Kidney (tissue), 14 donors: ENCODE measurements around the gene TIMM29. TPM values are rescaled to one million over a fixed set of nuclear protein-coding genes. Genes with fewer than 3 reads are reported as not detected.

ENCODE experiments used
- DNase-seq, 5 donors: peaks; one replicate each; pipeline ENCODE4 v3.0.0-alpha.2; 2013 to 2020
- FAIRE-seq: peaks from 2 replicates; lab custom pipeline; 2012; peaks lifted over from hg19 to GRCh38; lab: Jason Lieb, UNC
- H3K27ac ChIP-seq, 2 donors: one replicate each; pipeline ENCODE4 v1.7.0; 2013; ENCODE audit warnings: low read depth in 2 of 2, low read length in 2 of 2, inconsistent platforms in 1 of 2
- H3K27me3 ChIP-seq: one replicate; pipeline ENCODE4 v1.7.1; 2013; ENCODE audit warnings: low read length, inconsistent platforms; ENCODE audit not compliant: control insufficient read depth, insufficient read depth
- H3K36me3 ChIP-seq, 3 donors: one replicate each; pipeline versions ENCODE4 v1.7.0 to v1.7.1; 2013; ENCODE audit warnings: low read length in 3 of 3, control low read depth in 1 of 3, inconsistent platforms in 1 of 3; ENCODE audit not compliant: insufficient read depth in 3 of 3, control insufficient read depth in 2 of 3
- H3K4me1 ChIP-seq, 3 donors: one replicate each; pipeline versions ENCODE4 v1.7.0 to v1.7.1; 2013; ENCODE audit warnings: low read length in 3 of 3, inconsistent platforms in 1 of 3, low read depth in 1 of 3; ENCODE audit not compliant: control insufficient read depth in 2 of 3, insufficient read depth in 2 of 3
- H3K4me3 ChIP-seq, 3 donors: one replicate each; pipeline versions ENCODE4 v1.7.0 to v1.8.1; 2013; ENCODE audit warnings: low read length in 3 of 3, control low read depth in 1 of 3, inconsistent platforms in 1 of 3
- H3K9ac ChIP-seq, 3 donors: one replicate each; pipeline versions ENCODE4 v1.7.0 to v1.7.1; 2013; ENCODE audit warnings: low read length in 3 of 3, control low read depth in 1 of 3, inconsistent platforms in 1 of 3
- H3K9me3 ChIP-seq, 3 donors: one replicate each; pipeline versions ENCODE4 v1.7.0 to v1.7.1; 2013; ENCODE audit warnings: low read length in 3 of 3, control low read depth in 1 of 3, inconsistent platforms in 1 of 3; ENCODE audit not compliant: control insufficient read depth in 2 of 3, insufficient read depth in 1 of 3
- intact Hi-C: fragments of 100-400 bp; cut with DNase I; formaldehyde crosslinking; loops from one replicate; pipeline ENCODE4 v1.11.1; 2022
- polyA plus RNA-seq: library from polyadenylated mRNA; stranded (reverse); fragments of 350-450 nt; fragmentation: Illumina TruSeq; extraction: RNeasy Lipid Tissue Mini Kit (QIAGEN cat#74804); gene quantifications from one replicate; pipeline ENCODE4 v1.2.3, GENCODE V29; 2014; ENCODE audit warnings: low read depth, low replicate concordance; ENCODE audit not compliant: insufficient read depth
- total RNA-seq: library from RNA; stranded (reverse); fragmentation: NEBNext Ultra II Directional; extraction: Animal tissue kit (Norgen Biotek cat#: 25700); gene quantifications from one replicate; pipeline ENCODE4 v1.2.1, GENCODE V29; 2021
- TF ChIP-seq, protein P1 (sequence below): IDR thresholded peaks from 3 replicates; pipeline ENCODE4 v1.5.1; 2012; ENCODE audit warnings: mild to moderate bottlenecking, moderate library complexity, borderline replicate concordance; ENCODE audit not compliant: insufficient read depth; ENCODE audit errors: extremely low read depth
- donor health status: control.
- donor health status: control.
- donor health status: control.
- donor health status: control.
- donor health status: control.
- donor health status: DM: yes; HTN: yes; CAD: no.
- donor health status: Normal renal cell carcinoma (clear cell type).

TIMM29 gene
- total and polyA plus RNA-seq, 2 donors from 2014 or later = 16.8 to 21.7 TPM

DNA sequence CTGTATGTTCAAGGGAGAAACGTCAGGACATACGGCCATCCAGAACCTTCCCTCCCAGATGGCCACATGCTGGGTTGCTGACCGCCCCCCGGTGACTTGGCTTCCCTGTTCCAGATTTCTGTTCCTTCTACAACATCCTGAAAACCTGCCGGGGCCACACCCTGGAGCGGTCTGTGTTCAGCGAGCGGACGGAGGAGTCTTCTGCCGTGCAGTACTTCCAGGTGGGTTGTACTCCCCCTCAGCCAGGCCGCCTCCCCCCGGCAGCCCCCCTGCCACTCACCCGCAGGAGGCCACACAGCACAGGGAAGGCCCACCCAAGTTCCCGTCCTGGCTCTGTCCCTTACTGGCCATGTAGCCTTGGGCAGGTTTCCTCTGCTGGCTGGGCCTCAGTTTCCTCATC, 20.7 kb upstream of the TIMM29 start:
- peaks cover 2 to 22% (median 9%) of the 10 kb centered on the region in 3 donors for H3K36me3 ChIP-seq
- H3K27ac ChIP-seq = no peak overlapping the region
- DNase-seq (no peak), FAIRE-seq (no peak)
- intact Hi-C loops = no loop called here
- H3K9ac ChIP-seq = no peak overlapping the region
- no peak overlapping the region for H3K4me3 ChIP-seq
- no peaks in the 10 kb centered on the region for H3K9me3 ChIP-seq
- TF ChIP-seq, protein P1, sequence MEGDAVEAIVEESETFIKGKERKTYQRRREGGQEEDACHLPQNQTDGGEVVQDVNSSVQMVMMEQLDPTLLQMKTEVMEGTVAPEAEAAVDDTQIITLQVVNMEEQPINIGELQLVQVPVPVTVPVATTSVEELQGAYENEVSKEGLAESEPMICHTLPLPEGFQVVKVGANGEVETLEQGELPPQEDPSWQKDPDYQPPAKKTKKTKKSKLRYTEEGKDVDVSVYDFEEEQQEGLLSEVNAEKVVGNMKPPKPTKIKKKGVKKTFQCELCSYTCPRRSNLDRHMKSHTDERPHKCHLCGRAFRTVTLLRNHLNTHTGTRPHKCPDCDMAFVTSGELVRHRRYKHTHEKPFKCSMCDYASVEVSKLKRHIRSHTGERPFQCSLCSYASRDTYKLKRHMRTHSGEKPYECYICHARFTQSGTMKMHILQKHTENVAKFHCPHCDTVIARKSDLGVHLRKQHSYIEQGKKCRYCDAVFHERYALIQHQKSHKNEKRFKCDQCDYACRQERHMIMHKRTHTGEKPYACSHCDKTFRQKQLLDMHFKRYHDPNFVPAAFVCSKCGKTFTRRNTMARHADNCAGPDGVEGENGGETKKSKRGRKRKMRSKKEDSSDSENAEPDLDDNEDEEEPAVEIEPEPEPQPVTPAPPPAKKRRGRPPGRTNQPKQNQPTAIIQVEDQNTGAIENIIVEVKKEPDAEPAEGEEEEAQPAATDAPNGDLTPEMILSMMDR = no peak
- H3K4me1 ChIP-seq = peaks cover 0 to 4% (median 0%) of the 10 kb centered on the region in 3 donors
- no peaks in the 10 kb centered on the region for H3K27me3 ChIP-seq

DNA sequence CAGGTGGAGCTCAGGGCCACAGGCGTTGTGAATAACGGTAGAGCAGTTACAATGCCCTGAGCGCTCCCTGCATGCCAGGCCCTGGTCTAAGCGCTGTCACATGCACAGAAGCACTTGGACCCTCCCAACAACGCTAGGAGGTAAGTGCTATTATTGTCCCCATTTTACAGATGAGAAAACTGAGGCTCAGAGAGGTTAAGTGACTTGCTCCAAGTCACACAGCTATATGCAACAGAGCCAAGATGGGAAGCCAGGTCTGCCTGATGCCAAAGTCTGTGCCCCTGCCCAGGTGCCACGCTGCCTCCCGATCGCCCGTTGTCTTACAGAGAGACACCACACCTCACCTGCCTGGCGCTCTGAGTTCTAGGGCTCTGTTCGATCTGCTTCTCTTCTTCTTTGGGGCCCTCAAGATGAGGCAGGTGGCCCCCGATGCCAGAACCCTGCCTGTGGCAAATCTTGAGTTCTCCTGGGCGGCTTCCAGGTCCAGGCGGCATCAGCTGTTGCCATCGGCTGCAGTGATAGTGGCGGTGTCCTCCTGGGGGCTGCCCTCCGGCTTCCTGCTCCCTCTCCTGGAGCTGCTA, 20.1 kb upstream of the TIMM29 start:
- Histone ChIP-seq H3K27me3 (no peaks in the 10 kb centered on the region), H3K36me3 (peaks cover 2 to 22% (median 9%) of the 10 kb centered on the region in 3 donors), H3K9ac (no peak overlapping the region), H3K4me1 (peaks cover 0 to 4% (median 0%) of the 10 kb centered on the region in 3 donors), H3K27ac (no peak overlapping the region), H3K4me3 (no peak overlapping the region), H3K9me3 (no peaks in the 10 kb centered on the region)
- DNase-seq = no peak
- intact Hi-C loops = no loop called here
- TF ChIP-seq, protein P1 = no peak
- FAIRE-seq = no peak

DNA sequence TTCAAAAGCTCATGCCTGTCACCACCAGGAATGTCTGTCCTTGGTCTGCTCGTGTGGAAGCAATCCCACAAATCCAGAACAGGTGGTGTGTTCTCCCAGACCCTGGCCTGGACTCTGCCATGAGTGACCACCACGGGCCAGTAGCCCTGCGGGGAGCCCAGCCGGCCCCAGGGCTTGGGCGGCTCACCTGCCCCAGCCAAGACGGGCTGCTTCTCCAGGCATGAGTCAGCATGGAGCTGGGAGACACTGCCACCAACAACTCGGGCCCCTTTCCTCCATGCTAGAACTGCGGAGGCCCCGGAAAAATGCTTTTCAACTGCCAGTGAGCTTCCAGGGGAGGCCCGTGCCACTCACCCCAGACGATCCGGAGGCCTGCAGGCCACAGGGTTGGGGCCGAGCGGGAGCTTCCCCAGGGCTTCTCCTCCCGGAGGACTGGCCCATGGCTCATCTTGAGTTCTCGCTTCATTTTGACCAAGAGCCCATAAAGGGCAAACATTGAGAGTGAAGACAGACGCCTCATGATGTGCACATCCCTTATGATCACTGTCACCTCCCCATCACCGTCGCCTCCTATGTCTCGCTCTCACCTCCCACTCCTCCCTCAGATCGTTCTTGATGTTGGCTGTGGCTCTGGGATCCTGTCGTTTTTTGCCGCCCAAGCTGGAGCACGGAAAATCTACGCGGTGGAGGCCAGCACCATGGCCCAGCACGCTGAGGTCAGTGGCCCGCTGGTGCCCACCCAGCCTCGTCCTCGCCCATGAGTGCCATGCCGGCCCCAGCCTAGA, 16.8 kb upstream of the TIMM29 start:
- H3K9ac ChIP-seq = no peak overlapping the region
- no peaks in the 10 kb centered on the region for H3K27me3 ChIP-seq
- intact Hi-C loops = no loop called here
- H3K4me1 ChIP-seq = no peaks in the 10 kb centered on the region
- DNase-seq (no peak), FAIRE-seq (no peak)
- no peak overlapping the region for H3K4me3 ChIP-seq
- no peaks in the 10 kb centered on the region for H3K9me3 ChIP-seq
- no peak overlapping the region for H3K27ac ChIP-seq
- H3K36me3 ChIP-seq = peaks cover 2 to 22% (median 9%) of the 10 kb centered on the region in 3 donors
- TF ChIP-seq, protein P1 = no peak
